Left lung (tissue), 14 donors: ENCODE measurements around the gene SMDT1. TPM values are rescaled to one million over a fixed set of nuclear protein-coding genes. Genes with fewer than 3 reads are reported as not detected.

Experiments
- ATAC-seq: fragments of 200-7000 bp; cut with Tn5 transposase; one replicate; pipeline ENCODE4 v1.9.1; 2020; ENCODE audit warnings: moderate library complexity
- DNase-seq, 4 donors: peaks; one replicate each; pipeline ENCODE4 v3.0.0-alpha.2; 2013 to 2020
- H3K27ac ChIP-seq, 2 donors: fragments of 200-600 bp; sonication (generic) in 1 of 2; one replicate each; pipeline versions ENCODE4 v1.5.0 to v1.8.0; 2020 to 2021
- H3K27me3 ChIP-seq, 2 donors: fragments of 200-600 bp; sonication (generic) in 1 of 2; one replicate each; pipeline versions ENCODE4 v1.5.0 to v1.8.0; 2020 to 2021
- H3K36me3 ChIP-seq, 2 donors: fragments of 200-600 bp; sonication (generic) in 1 of 2; one replicate each; pipeline versions ENCODE4 v1.5.0 to v1.8.0; 2020 to 2021
- H3K4me1 ChIP-seq, 2 donors: fragments of 200-600 bp; one replicate each; pipeline ENCODE4 v1.8.0; 2021
- H3K4me3 ChIP-seq, 2 donors: fragments of 200-600 bp; sonication (generic) in 1 of 2; one replicate each; pipeline versions ENCODE4 v1.5.0 to v1.8.0; 2020 to 2021; ENCODE audit warnings: mild to moderate bottlenecking in 1 of 2
- H3K9me3 ChIP-seq, 2 donors: fragments of 200-600 bp; sonication (generic) in 1 of 2; one replicate each; pipeline versions ENCODE4 v1.5.0 to v1.8.0; 2020 to 2021
- intact Hi-C, 2 donors: fragments of 100-400 bp; cut with DNase I; formaldehyde crosslinking; loops; one replicate each; pipeline versions ENCODE4 v1.11.2 to v1.14.2; 2022
- long read RNA-seq, 12 donors: library from polyadenylated mRNA in 2 of 12; unstranded in 2 of 12; transcript quantifications; one replicate each; pipeline ENCODE4 v2.0.0 and lab custom pipeline, GENCODE V29; 2019 to 2026
- polyA plus RNA-seq, 6 donors: library from polyadenylated mRNA; unstranded; fragments of 120-200 nt; gene quantifications; one replicate each; pipeline ENCODE4 v1.2.1, GENCODE V29; 2013; ENCODE audit not compliant: insufficient read length in 6 of 6
- total RNA-seq, 2 donors: library from RNA; stranded (reverse); fragmentation: NEBNext Ultra II Directional; extraction: Animal tissue kit (Norgen Biotek cat#: 25700); gene quantifications; one replicate each; pipeline ENCODE4 v1.2.1, GENCODE V29; 2021
- TF ChIP-seq, protein P1 (sequence below), 2 donors: fragments of 200-600 bp; sonication (generic) in 1 of 2; IDR thresholded peaks; one replicate each; pipeline versions ENCODE4 v1.5.0 to v1.8.0; 2021; ENCODE audit warnings: antibody characterized with exemption in 2 of 2
- donor health status: DM: no; HTN: yes; CAD: no.
- donor health status: DM: no; HTN: no; CAD: no.

SMDT1 gene, protein sequence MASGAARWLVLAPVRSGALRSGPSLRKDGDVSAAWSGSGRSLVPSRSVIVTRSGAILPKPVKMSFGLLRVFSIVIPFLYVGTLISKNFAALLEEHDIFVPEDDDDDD
- 10 to 100 TPM; 73.2 to 94.6 TPM for total RNA-seq
- polyA plus RNA-seq: 100 to 1,000 TPM in 3 of 6 donors, 10 to 100 TPM in 3; 82.4 to 111 (median 94.9) TPM
- long read RNA-seq, donor 1, transcript SMDT1-202 (3 exons, 591 nt): minor isoform, 12 of 184 reads
- long read RNA-seq, donor 1, transcript SMDT1-201 (3 exons, 1,567 nt): major isoform, 165 of 184 reads
- long read RNA-seq, donor 1, partial matches to known transcripts: 5 of 184 reads
- long read RNA-seq, donor 1, other reads (novel, unspliced or antisense): 0 of 184 reads
- long read RNA-seq, donor 2, transcript SMDT1-202 (3 exons, 591 nt): minor isoform, 15 of 160 reads
- long read RNA-seq, donor 2, transcript SMDT1-201 (3 exons, 1,567 nt): major isoform, 109 of 160 reads
- long read RNA-seq, donor 2, partial matches to known transcripts: 33 of 160 reads
- long read RNA-seq, donor 2, other reads (novel, unspliced or antisense): 0 of 160 reads
- long read RNA-seq, donor 3, transcript SMDT1-202 (3 exons, 591 nt): minor isoform, 11 of 144 reads
- long read RNA-seq, donor 3, transcript SMDT1-201 (3 exons, 1,567 nt): major isoform, 126 of 144 reads
- long read RNA-seq, donor 3, partial matches to known transcripts: 5 of 144 reads
- long read RNA-seq, donor 3, other reads (novel, unspliced or antisense): 0 of 144 reads
- long read RNA-seq, donor 4, transcript SMDT1-201 (3 exons, 1,567 nt): major isoform, 54 of 56 reads
- long read RNA-seq, donor 4, partial matches to known transcripts: 0 of 56 reads
- long read RNA-seq, donor 4, other reads (novel, unspliced or antisense): 1 of 56 reads
- long read RNA-seq, donor 5, transcript SMDT1-201 (3 exons, 1,567 nt): major isoform, 136 of 162 reads
- long read RNA-seq, donor 5, transcript SMDT1-202 (3 exons, 591 nt): minor isoform, 10 of 162 reads
- long read RNA-seq, donor 5, partial matches to known transcripts: 16 of 162 reads
- long read RNA-seq, donor 5, other reads (novel, unspliced or antisense): 0 of 162 reads
- long read RNA-seq, donor 6, transcript SMDT1-202 (3 exons, 591 nt): minor isoform, 8 of 138 reads
- long read RNA-seq, donor 6, transcript SMDT1-201 (3 exons, 1,567 nt): major isoform, 122 of 138 reads
- long read RNA-seq, donor 6, partial matches to known transcripts: 6 of 138 reads
- long read RNA-seq, donor 6, other reads (novel, unspliced or antisense): 0 of 138 reads
- long read RNA-seq, donor 7, transcript SMDT1-201 (3 exons, 1,567 nt): major isoform, 98 of 111 reads
- long read RNA-seq, donor 7, transcript SMDT1-202 (3 exons, 591 nt): minor isoform, 7 of 111 reads
- long read RNA-seq, donor 7, partial matches to known transcripts: 5 of 111 reads
- long read RNA-seq, donor 7, other reads (novel, unspliced or antisense): 0 of 111 reads
- long read RNA-seq, donor 8, transcript SMDT1-202 (3 exons, 591 nt): minor isoform, 6 of 97 reads
- long read RNA-seq, donor 8, transcript SMDT1-201 (3 exons, 1,567 nt): major isoform, 90 of 97 reads
- long read RNA-seq, donor 8, partial matches to known transcripts: 0 of 97 reads
- long read RNA-seq, donor 8, other reads (novel, unspliced or antisense): 0 of 97 reads
- long read RNA-seq, donor 9: 0 reads
- long read RNA-seq, donor 10, transcript SMDT1-201 (3 exons, 1,567 nt): major isoform, 36 of 40 reads
- long read RNA-seq, donor 10, partial matches to known transcripts: 0 of 40 reads
- long read RNA-seq, donor 10, other reads (novel, unspliced or antisense): 3 of 40 reads
- long read RNA-seq, donor 11, transcript SMDT1-202 (3 exons, 591 nt): minor isoform, 22 of 182 reads
- long read RNA-seq, donor 11, transcript SMDT1-201 (3 exons, 1,567 nt): major isoform, 151 of 182 reads
- long read RNA-seq, donor 11, partial matches to known transcripts: 5 of 182 reads
- long read RNA-seq, donor 11, other reads (novel, unspliced or antisense): 0 of 182 reads
- long read RNA-seq, donor 12, transcript SMDT1-202 (3 exons, 591 nt): minor isoform, 8 of 428 reads
- long read RNA-seq, donor 12, transcript SMDT1-201 (3 exons, 1,567 nt): major isoform, 133 of 428 reads
- long read RNA-seq, donor 12, partial matches to known transcripts: 23 of 428 reads
- long read RNA-seq, donor 12, other reads (novel, unspliced or antisense): 264 of 428 reads

DNA sequence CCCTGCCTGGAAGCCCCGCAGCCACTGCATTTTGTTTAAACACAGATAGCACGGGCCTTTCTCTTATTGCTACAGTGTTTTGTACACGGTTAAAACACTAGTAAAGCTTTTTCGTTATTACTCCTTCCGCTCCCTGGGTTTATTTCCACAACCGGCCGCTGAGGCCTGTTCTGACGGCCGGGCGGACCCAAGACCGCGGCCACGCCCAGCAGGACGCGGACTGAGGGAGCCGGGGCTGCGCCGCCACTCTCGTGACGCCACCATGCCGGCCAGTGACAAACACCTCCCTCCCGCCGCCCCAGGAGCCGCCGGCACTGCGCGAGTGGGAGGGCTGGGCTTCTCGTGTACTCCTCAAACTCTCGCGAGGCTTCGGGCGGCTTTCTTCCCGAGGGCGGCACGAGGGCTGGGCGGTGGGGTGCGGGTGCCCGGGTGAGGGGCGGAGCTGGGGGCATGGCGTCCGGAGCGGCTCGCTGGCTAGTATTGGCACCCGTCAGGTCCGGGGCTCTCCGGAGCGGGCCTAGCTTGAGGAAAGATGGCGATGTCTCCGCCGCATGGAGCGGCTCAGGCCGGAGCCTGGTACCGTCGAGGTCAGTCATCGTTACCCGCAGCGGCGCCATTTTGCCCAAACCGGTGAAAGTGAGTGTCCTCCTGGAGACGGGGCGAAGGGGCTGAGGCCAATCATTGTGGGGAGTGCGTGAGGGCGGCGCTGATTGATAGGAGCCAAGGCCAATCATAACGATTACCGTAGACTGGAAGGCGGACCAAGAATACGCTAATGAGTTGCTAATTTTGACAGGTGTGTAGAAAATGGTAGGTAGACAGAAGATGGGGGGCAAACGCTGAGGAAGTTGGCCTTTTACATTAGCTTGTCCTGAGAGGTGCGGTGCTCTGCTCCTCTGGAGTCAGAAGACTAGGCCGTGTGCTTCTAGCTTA, at the start of gene SMDT1:
Gene SMDT1 (plus strand): TSS at position 382 of the 933 bp plus-strand sequence. CDS start 69 bp downstream, at position 451.
- Histone ChIP-seq H3K27me3 (no peaks in the 10 kb centered on the region), H3K36me3 (peaks cover 0 to 45% of the 10 kb centered on the region in 2 donors), H3K9me3 (no peaks in the 10 kb centered on the region), H3K4me3 (peak within 1 kb of the TSS; percentile 49 to 59), H3K27ac (peak within 1 kb of the TSS; percentile 96 to 99), H3K4me1 (peaks cover 22 to 46% of the 10 kb centered on the region in 2 donors)
- intact Hi-C loops: no loop called here
- ATAC-seq (peak; percentile 94), DNase-seq (peak; percentile 98 to 100 (median 100))
- TF ChIP-seq, protein P1, sequence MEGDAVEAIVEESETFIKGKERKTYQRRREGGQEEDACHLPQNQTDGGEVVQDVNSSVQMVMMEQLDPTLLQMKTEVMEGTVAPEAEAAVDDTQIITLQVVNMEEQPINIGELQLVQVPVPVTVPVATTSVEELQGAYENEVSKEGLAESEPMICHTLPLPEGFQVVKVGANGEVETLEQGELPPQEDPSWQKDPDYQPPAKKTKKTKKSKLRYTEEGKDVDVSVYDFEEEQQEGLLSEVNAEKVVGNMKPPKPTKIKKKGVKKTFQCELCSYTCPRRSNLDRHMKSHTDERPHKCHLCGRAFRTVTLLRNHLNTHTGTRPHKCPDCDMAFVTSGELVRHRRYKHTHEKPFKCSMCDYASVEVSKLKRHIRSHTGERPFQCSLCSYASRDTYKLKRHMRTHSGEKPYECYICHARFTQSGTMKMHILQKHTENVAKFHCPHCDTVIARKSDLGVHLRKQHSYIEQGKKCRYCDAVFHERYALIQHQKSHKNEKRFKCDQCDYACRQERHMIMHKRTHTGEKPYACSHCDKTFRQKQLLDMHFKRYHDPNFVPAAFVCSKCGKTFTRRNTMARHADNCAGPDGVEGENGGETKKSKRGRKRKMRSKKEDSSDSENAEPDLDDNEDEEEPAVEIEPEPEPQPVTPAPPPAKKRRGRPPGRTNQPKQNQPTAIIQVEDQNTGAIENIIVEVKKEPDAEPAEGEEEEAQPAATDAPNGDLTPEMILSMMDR (IDR thresholded peaks at IDR 0.05): peak in 1 of 2 donors; percentile 5

DNA sequence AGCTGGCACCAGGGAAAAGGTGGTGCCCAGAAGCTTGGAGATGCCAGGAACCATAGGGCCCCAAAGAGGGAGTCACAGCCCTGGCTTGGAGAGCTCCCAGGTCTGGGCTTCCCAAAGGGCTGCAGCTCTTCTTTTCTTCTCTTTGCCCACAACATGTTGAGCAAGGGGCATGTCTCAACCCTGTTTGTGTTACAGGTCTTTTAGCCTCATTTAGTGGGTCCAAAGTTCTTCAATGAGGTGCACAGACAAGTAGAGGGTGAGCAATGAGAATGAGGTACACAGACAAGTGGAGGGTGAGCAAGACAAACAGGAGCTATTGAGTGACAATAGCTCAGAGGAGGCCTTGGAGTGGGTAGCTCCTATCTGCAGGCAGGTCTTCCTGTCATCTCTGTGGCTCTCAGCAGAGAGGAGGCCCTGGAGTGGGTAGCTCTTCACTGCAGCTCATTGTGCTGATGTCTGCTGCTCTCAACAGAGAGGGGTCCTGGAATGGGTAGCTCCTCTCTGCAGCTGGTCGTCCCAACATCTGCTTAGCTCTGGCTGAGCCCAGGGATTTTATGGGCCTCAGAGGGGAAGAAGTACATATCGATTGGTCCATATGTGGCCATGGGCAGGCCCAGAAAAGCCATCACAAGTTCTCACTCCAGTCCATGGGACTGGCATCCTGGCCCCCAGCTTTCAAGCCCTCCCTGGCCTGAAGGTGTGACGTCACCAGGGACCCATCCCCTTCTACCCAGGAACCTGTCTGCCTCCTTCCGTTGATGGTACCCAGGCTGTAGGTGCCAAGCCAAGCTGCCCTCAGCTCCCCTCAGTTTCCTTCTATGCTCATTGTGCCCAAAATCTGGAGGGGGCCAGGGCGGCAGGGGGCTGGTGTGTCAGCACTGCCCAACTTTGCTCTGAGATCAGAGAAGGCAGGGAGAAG, 46.0 kb upstream of the SMDT1 start:
- DNase-seq (no peak), ATAC-seq (no peak)

DNA sequence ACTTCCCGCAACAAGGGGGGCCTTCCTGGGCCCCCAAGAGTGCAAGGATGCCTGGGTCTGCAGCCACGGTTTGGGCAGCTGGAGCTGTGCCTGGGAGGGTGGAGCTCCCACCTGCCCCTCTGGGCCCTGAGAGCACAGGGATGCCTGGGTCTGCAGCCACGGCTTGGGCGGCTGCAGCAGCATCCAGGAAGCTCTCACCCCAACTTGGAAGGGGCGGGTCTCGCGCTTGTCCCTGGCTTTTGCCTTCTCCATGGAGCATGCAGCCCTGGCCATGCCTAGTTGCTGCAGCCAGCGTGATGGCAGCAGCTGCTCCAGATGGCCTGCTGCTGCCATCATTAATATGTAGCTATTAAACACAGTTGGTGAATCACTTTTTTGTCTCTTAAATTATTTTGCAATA, 44.2 kb upstream of the SMDT1 start:
- H3K27ac ChIP-seq: no peak overlapping the region
- intact Hi-C loops: no loop called here
- DNase-seq (no peak), ATAC-seq (no peak)
- H3K36me3 ChIP-seq: no peaks in the 10 kb centered on the region
- no peak overlapping the region for H3K4me3 ChIP-seq
- TF ChIP-seq, protein P1 (IDR thresholded peaks at IDR 0.05): no peak
- peaks cover 0 to 12% of the 10 kb centered on the region in 2 donors for H3K9me3 ChIP-seq
- no peaks in the 10 kb centered on the region for H3K27me3 ChIP-seq
- H3K4me1 ChIP-seq: no peaks in the 10 kb centered on the region

More for the DNA sequence above, 46.0 kb upstream of the SMDT1 start:
- TF ChIP-seq, protein P1 (IDR thresholded peaks at IDR 0.05): no peak
- Histone ChIP-seq H3K27ac (no peak overlapping the region), H3K4me1 (no peaks in the 10 kb centered on the region), H3K27me3 (no peaks in the 10 kb centered on the region), H3K36me3 (no peaks in the 10 kb centered on the region), H3K9me3 (peaks cover 0 to 12% of the 10 kb centered on the region in 2 donors), H3K4me3 (no peak overlapping the region)
- intact Hi-C loops: no loop called here
